ENCODE measurements around the gene POC1A.

The POC1A gene

GRCh38 chr3:52041118-52041731 is 113.0 kb downstream of the POC1A start:
- POLR2A ChIA-PET = interaction anchor here (1.3 kb wide), 1 partner anchor 45 kb away, joined by 4 read pairs; the partner anchor contains the start of gene RPL29
- no peak for DNase-seq (ENCODE audit: extremely low spot score)
- TF ChIP-seq FOXA1 (IDR thresholded peaks at IDR 0.05) (no peak), ELF4 (IDR thresholded peaks at IDR 0.05) (no peak), BHLHE40 (IDR thresholded peaks at IDR 0.05; ENCODE audit: borderline replicate concordance) (no peak), CTBP1 (IDR thresholded peaks at IDR 0.05; ENCODE audit: borderline replicate concordance) (no peak), SUZ12 (IDR thresholded peaks at IDR 0.05) (no peak), ZNF384 (IDR thresholded peaks at IDR 0.05) (no peak), ARNT (IDR thresholded peaks at IDR 0.05) (no peak), L3MBTL2 (conservative IDR thresholded peaks at IDR 0.05) (no peak), SP1 (IDR thresholded peaks at IDR 0.05) (no peak), TARDBP (IDR thresholded peaks at IDR 0.05) (no peak), FOXK2 (IDR thresholded peaks at IDR 0.05) (no peak), PKNOX1 (IDR thresholded peaks at IDR 0.05) (no peak), FOXM1 (IDR thresholded peaks at IDR 0.05; ENCODE audit: borderline replicate concordance) (no peak)
- CTCF ChIA-PET = no interaction called here

GRCh38 chr3:52040600-52040999 is 113.6 kb downstream of the POC1A start:
- POLR2A ChIA-PET = no interaction called here
- DNase-seq (ENCODE audit: extremely low spot score) = no peak
- CTCF ChIA-PET = no interaction called here
- no peak for TF ChIP-seq SP1 (IDR thresholded peaks at IDR 0.05)
- no peak for TF ChIP-seq NFRKB (IDR thresholded peaks at IDR 0.05)

GRCh38 chr3:52039846-52040245 is 114.4 kb downstream of the POC1A start:
- CTCF ChIA-PET = no interaction called here
- TF ChIP-seq L3MBTL2 (conservative IDR thresholded peaks at IDR 0.05) (no peak), HDGF (IDR thresholded peaks at IDR 0.05; ENCODE audit: borderline replicate concordance) (no peak), FOXA1 (IDR thresholded peaks at IDR 0.05) (no peak), BHLHE40 (IDR thresholded peaks at IDR 0.05; ENCODE audit: borderline replicate concordance) (no peak), ELF4 (IDR thresholded peaks at IDR 0.05) (no peak), FOXK2 (IDR thresholded peaks at IDR 0.05) (no peak), FOXM1 (IDR thresholded peaks at IDR 0.05; ENCODE audit: borderline replicate concordance) (no peak), ZNF384 (IDR thresholded peaks at IDR 0.05) (no peak), LEF1 (IDR thresholded peaks at IDR 0.05; ENCODE audit: borderline replicate concordance) (no peak), PKNOX1 (IDR thresholded peaks at IDR 0.05) (no peak), CTBP1 (IDR thresholded peaks at IDR 0.05; ENCODE audit: borderline replicate concordance) (no peak), SUZ12 (IDR thresholded peaks at IDR 0.05) (no peak), NFRKB (IDR thresholded peaks at IDR 0.05) (no peak)
- DNase-seq (ENCODE audit: extremely low spot score) = no peak
- POLR2A ChIA-PET = no interaction called here

- no peak for TF ChIP-seq ELF4 (IDR thresholded peaks at IDR 0.05)
- no peak for TF ChIP-seq SUZ12 (IDR thresholded peaks at IDR 0.05)
- TF ChIP-seq CTBP1 (IDR thresholded peaks at IDR 0.05; ENCODE audit: borderline replicate concordance) = no peak
- no peak for TF ChIP-seq ZNF384 (IDR thresholded peaks at IDR 0.05)
- TF ChIP-seq TARDBP (IDR thresholded peaks at IDR 0.05) = no peak
- no peak for TF ChIP-seq FOXA1 (IDR thresholded peaks at IDR 0.05)
- no peak for TF ChIP-seq FOXM1 (IDR thresholded peaks at IDR 0.05; ENCODE audit: borderline replicate concordance)
- TF ChIP-seq PKNOX1 (IDR thresholded peaks at IDR 0.05) = no peak
- no peak for TF ChIP-seq FOXK2 (IDR thresholded peaks at IDR 0.05)
- no peak for TF ChIP-seq NFRKB (IDR thresholded peaks at IDR 0.05)
- TF ChIP-seq ARNT (IDR thresholded peaks at IDR 0.05) = no peak
- TF ChIP-seq BHLHE40 (IDR thresholded peaks at IDR 0.05; ENCODE audit: borderline replicate concordance) = no peak
- no peak for TF ChIP-seq HDGF (IDR thresholded peaks at IDR 0.05; ENCODE audit: borderline replicate concordance)
- TF ChIP-seq LEF1 (IDR thresholded peaks at IDR 0.05; ENCODE audit: borderline replicate concordance) = no peak
- TF ChIP-seq SP1 (IDR thresholded peaks at IDR 0.05) = no peak
- no peak for TF ChIP-seq L3MBTL2 (conservative IDR thresholded peaks at IDR 0.05)
- DNase-seq (ENCODE audit: extremely low spot score) = no peak
- POLR2A ChIA-PET = no interaction called here
- CTCF ChIA-PET = no interaction called here
These were observed 114.8 kb downstream of the POC1A start for GRCh38 chr3:52039426-52039825.

GRCh38 chr3:52038227-52038626 is 116.0 kb downstream of the POC1A start:
- CTCF ChIA-PET = interaction anchor here (0.7 kb wide), 1 partner anchor 19 kb away, joined by 3 read pairs; the partner anchor contains the start of gene DUSP7
- DNase-seq (ENCODE audit: extremely low spot score) = no peak
- POLR2A ChIA-PET = no interaction called here
- TF ChIP-seq SP1 (IDR thresholded peaks at IDR 0.05) (no peak), TARDBP (IDR thresholded peaks at IDR 0.05) (no peak), SUZ12 (IDR thresholded peaks at IDR 0.05) (no peak), NFRKB (IDR thresholded peaks at IDR 0.05) (no peak), LEF1 (IDR thresholded peaks at IDR 0.05; ENCODE audit: borderline replicate concordance) (no peak), FOXK2 (IDR thresholded peaks at IDR 0.05) (no peak), BHLHE40 (IDR thresholded peaks at IDR 0.05; ENCODE audit: borderline replicate concordance) (no peak), L3MBTL2 (conservative IDR thresholded peaks at IDR 0.05) (no peak), CTBP1 (IDR thresholded peaks at IDR 0.05; ENCODE audit: borderline replicate concordance) (no peak), FOXA1 (IDR thresholded peaks at IDR 0.05) (no peak), HDGF (IDR thresholded peaks at IDR 0.05; ENCODE audit: borderline replicate concordance) (no peak), ARNT (IDR thresholded peaks at IDR 0.05) (no peak)

- ChIA-PET CTCF (interaction anchor here (0.7 kb wide), 1 partner anchor 20 kb away, joined by 3 read pairs; the partner anchor contains the start of gene DUSP7), POLR2A (no interaction called here)
- no peak for DNase-seq (ENCODE audit: extremely low spot score)
- TF ChIP-seq PKNOX1 (IDR thresholded peaks at IDR 0.05) = no peak
- no peak for TF ChIP-seq TARDBP (IDR thresholded peaks at IDR 0.05)
- no peak for TF ChIP-seq SUZ12 (IDR thresholded peaks at IDR 0.05)
- no peak for TF ChIP-seq FOXA1 (IDR thresholded peaks at IDR 0.05)
- TF ChIP-seq ZNF384 (IDR thresholded peaks at IDR 0.05) = no peak
- TF ChIP-seq BHLHE40 (IDR thresholded peaks at IDR 0.05; ENCODE audit: borderline replicate concordance) = no peak
- no peak for TF ChIP-seq L3MBTL2 (conservative IDR thresholded peaks at IDR 0.05)
- no peak for TF ChIP-seq ELF4 (IDR thresholded peaks at IDR 0.05)
- no peak for TF ChIP-seq NFRKB (IDR thresholded peaks at IDR 0.05)
- TF ChIP-seq CTBP1 (IDR thresholded peaks at IDR 0.05; ENCODE audit: borderline replicate concordance) = no peak
- no peak for TF ChIP-seq LEF1 (IDR thresholded peaks at IDR 0.05; ENCODE audit: borderline replicate concordance)
- TF ChIP-seq SP1 (IDR thresholded peaks at IDR 0.05) = no peak
- TF ChIP-seq FOXK2 (IDR thresholded peaks at IDR 0.05) = no peak
- no peak for TF ChIP-seq ARNT (IDR thresholded peaks at IDR 0.05)
- no peak for TF ChIP-seq HDGF (IDR thresholded peaks at IDR 0.05; ENCODE audit: borderline replicate concordance)
These were observed 116.9 kb downstream of the POC1A start for GRCh38 chr3:52037291-52037690.

All from HEK293T (cell line).